SJCRH30 (cell line): ENCODE data around the gene CORO1C. TPM values are rescaled to one million over a fixed set of nuclear protein-coding genes. Genes with fewer than 3 reads are reported as not detected.
"Not testable (repeated sequence)": the region's sequence is repeated elsewhere in the genome, so short reads cannot be mapped to it uniquely, and the experiment has no call there.

Experiments used
- DNase-seq, 2 experiments: peaks; one replicate each; pipeline ENCODE4 v3.0.0-alpha.2; 2015 to 2020
- H3K27ac ChIP-seq: fragments of 250-450 bp; sonication (Bioruptor Pico); 2 replicates; pipeline ENCODE4 v1.5.1; 2020; ENCODE audit warnings: mild to moderate bottlenecking, moderate library complexity
- H3K27me3 ChIP-seq: fragments of 250-450 bp; sonication (Bioruptor Pico); 2 replicates; pipeline ENCODE4 v1.5.1; 2020; ENCODE audit warnings: mild to moderate bottlenecking, moderate library complexity
- H3K36me3 ChIP-seq: fragments of 250-450 bp; sonication (Bioruptor Pico); 2 replicates; pipeline ENCODE4 v1.5.1; 2020; ENCODE audit warnings: mild to moderate bottlenecking, moderate library complexity
- H3K4me1 ChIP-seq: fragments of 250-450 bp; sonication (Bioruptor Pico); 2 replicates; pipeline ENCODE4 v1.5.1; 2020; ENCODE audit warnings: mild to moderate bottlenecking, moderate library complexity
- H3K4me3 ChIP-seq: fragments of 250-450 bp; sonication (Bioruptor Pico); 2 replicates; pipeline ENCODE4 v1.5.1; 2020; ENCODE audit warnings: mild to moderate bottlenecking, moderate library complexity
- H3K9me3 ChIP-seq: fragments of 250-450 bp; sonication (Bioruptor Pico); replicated peaks from 2 replicates; pipeline ENCODE4 v1.5.1; 2020; ENCODE audit warnings: mild to moderate bottlenecking, moderate library complexity
- total RNA-seq: library from RNA; depleted of rRNA; stranded (reverse); fragments of >200 nt; shearing (Covaris generic); gene quantifications from 2 replicates; pipeline ENCODE4 v1.2.3, GENCODE V29; 2014

CORO1C gene
- total RNA-seq, 1 experiment from 2014 or later: 113 TPM

DNA sequence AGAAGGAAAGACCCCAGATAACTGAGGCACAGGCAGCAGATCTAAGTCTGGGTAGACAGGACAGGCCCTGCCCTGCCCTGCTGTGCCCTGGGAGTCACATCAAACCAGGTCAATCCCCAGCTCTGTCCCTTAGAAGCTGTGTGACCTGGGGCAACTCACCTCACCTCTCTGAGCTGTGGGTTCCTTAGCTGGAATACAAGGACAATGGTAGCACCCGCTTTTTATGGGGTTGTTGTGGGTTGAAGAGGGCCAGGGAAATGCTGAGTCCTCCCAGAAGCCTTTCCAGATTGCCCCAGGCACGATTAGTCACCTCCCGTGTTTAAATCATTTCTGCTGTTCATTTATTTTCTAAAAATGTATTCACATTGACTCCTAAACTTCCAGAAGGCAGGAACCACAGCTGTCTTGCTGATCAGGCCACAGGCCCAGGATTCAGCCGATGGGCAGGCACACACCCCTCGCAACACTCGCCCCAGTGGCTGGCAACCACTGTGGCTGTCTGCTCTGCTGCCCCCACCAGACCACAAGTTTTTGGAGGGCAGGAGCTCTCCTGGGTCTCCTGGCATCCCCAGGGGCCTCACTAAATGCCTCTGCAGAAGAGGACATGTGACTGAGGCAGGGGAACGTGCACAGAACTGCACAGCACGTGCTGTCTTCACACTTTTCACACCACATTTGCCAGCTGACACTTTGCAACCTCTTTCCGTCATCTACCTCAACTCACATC is 100.7 kb downstream of the CORO1C start:
- Histone ChIP-seq H3K27me3 (no peaks in the 10 kb centered on the region), H3K27ac (peak overlapping the region; percentile 63), H3K4me1 (peaks cover 59% of the 10 kb centered on the region), H3K36me3 (no peaks in the 10 kb centered on the region), H3K9me3 (no peaks in the 10 kb centered on the region), H3K4me3 (no peak overlapping the region)
- DNase-seq: peak; percentile 61 to 70

- no peaks in the 10 kb centered on the region for H3K36me3 ChIP-seq
- no peak overlapping the region for H3K4me3 ChIP-seq
- peak overlapping the region; percentile 63 for H3K27ac ChIP-seq
- no peaks in the 10 kb centered on the region for H3K27me3 ChIP-seq
- no peaks in the 10 kb centered on the region for H3K9me3 ChIP-seq
- DNase-seq: peak; percentile 81 to 82
- peaks cover 52% of the 10 kb centered on the region for H3K4me1 ChIP-seq
These were observed 101.4 kb downstream of the CORO1C start for GRCh38 chr12:108629824-108630476.

DNA sequence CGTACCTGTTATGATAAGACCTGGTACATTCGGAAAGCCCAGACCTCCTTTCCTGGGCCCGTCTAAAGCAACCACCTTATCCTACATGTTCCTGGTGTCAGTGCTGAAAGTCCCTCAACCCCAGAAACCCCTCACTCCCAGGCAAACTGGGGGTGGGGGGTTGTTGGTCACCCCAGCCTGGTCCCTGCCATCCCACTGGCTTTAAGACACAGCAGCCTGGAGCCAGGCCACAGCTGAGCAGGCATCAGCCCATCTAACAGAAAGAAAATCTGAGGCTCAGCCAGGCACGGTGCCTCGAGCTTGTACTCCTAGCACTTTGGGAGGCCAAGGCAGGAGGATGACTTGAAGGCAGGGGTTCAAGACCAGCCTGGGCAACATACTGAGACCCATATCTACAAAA is 102.2 kb downstream of the CORO1C start:
- Histone ChIP-seq H3K9me3 (no peaks in the 10 kb centered on the region), H3K4me3 (no peak overlapping the region), H3K27ac (peak overlapping the region; percentile 63), H3K36me3 (no peaks in the 10 kb centered on the region), H3K4me1 (peaks cover 46% of the 10 kb centered on the region), H3K27me3 (no peaks in the 10 kb centered on the region)
- DNase-seq: no peak

- H3K27me3 ChIP-seq: no peaks in the 10 kb centered on the region
- peaks cover 39% of the 10 kb centered on the region for H3K4me1 ChIP-seq
- no peak overlapping the region for H3K27ac ChIP-seq
- H3K4me3 ChIP-seq: no peak overlapping the region
- DNase-seq: no peak
- H3K36me3 ChIP-seq: no peaks in the 10 kb centered on the region
- no peaks in the 10 kb centered on the region for H3K9me3 ChIP-seq
These were observed 104.0 kb downstream of the CORO1C start for GRCh38 chr12:108627134-108627920.

DNA sequence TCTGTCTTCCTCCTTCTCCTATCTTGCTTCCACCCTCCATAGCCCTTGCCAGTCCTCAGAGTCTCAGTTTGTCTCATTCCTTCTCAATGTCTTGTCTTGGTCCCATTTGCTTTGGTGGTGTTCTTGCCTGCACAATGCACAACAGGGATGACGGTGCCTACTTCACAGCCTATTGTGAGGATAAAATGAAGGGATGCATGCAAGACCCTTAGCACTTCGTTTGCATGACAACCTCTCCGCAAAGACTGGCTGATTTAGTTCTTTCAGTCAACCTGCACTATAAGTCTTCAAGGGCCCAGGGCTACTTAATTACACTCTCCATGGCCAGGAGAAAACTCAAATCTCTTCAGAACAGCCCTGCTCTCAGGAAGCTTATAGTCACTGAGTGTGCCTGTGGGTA is 106.1 kb downstream of the CORO1C start:
- H3K4me1 ChIP-seq: peaks cover 19% of the 10 kb centered on the region
- no peak overlapping the region for H3K27ac ChIP-seq
- no peaks in the 10 kb centered on the region for H3K27me3 ChIP-seq
- H3K36me3 ChIP-seq: no peaks in the 10 kb centered on the region
- no peak overlapping the region for H3K4me3 ChIP-seq
- H3K9me3 ChIP-seq: no peaks in the 10 kb centered on the region
- DNase-seq: no peak

- Histone ChIP-seq H3K36me3 (no peaks in the 10 kb centered on the region), H3K27me3 (no peaks in the 10 kb centered on the region), H3K4me3 (no peak overlapping the region), H3K4me1 (peaks cover 9% of the 10 kb centered on the region), H3K27ac (no peak overlapping the region), H3K9me3 (no peaks in the 10 kb centered on the region)
- no peak for DNase-seq
These were observed 107.7 kb downstream of the CORO1C start for GRCh38 chr12:108623577-108623976.

DNA sequence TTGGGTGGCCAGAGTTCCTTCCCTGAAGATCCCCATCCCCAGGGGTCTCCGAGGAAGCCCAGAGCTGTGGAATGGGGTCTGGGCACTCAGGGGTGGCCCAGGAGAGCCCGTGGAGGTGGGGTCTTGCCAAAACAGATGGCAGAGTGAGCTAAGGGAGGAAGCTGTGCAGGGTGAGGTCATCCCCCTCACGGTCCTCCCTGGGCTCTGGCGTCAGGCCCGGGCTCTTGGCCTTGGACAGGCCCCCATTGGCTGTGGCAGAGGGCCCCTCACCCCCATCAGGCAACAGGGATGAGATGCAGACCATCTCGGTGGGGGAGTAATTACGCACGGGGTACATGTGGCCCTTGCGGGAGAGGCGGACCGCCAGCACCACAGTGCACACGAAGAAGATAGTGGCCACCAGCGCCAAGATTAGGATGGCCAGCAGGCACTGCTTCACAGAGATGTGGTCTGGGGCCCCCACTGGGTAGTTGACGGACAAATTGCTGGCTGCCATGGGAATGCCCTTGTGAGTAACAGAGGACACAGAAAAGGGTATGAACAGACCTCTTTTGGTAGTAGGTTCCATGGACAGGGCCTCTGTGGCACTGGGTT is 108.3 kb downstream of the CORO1C start:
- DNase-seq: no peak
- no peaks in the 10 kb centered on the region for H3K9me3 ChIP-seq
- no peak overlapping the region for H3K4me3 ChIP-seq
- H3K27ac ChIP-seq: no peak overlapping the region
- H3K36me3 ChIP-seq: no peaks in the 10 kb centered on the region
- no peaks in the 10 kb centered on the region for H3K27me3 ChIP-seq
- H3K4me1 ChIP-seq: peaks cover 7% of the 10 kb centered on the region

GRCh38 chr12:108622421-108622820 is 108.9 kb downstream of the CORO1C start:
- Histone ChIP-seq H3K27ac (no peak overlapping the region), H3K36me3 (no peaks in the 10 kb centered on the region), H3K27me3 (no peaks in the 10 kb centered on the region), H3K9me3 (no peaks in the 10 kb centered on the region), H3K4me3 (no peak overlapping the region), H3K4me1 (peaks cover 7% of the 10 kb centered on the region)
- DNase-seq: peak in 1 of 2 experiments; percentile 59

DNA sequence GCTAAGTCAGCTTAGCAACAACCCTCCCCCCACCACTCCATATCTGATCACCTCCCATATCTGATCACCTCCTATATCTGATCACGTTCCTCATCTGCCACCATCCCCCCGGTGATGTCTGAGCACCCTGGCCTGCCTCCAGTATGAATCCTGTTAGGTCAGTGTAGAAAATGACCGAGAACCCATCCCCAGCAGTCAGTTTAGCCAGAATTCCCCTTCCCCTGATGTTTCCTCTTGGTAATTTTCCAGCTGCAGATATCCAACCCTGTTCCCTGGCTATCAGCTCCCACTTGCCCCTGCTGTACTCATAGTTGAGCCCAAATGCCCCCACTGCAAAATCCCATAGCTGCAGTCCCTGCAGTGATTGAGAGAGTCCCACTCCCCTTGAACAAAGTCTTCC is 110.2 kb downstream of the CORO1C start:
- Histone ChIP-seq H3K27me3 (no peaks in the 10 kb centered on the region), H3K27ac (no peak overlapping the region), H3K36me3 (no peaks in the 10 kb centered on the region), H3K4me3 (no peak overlapping the region), H3K4me1 (peaks cover 7% of the 10 kb centered on the region), H3K9me3 (no peaks in the 10 kb centered on the region)
- DNase-seq: no peak

DNA sequence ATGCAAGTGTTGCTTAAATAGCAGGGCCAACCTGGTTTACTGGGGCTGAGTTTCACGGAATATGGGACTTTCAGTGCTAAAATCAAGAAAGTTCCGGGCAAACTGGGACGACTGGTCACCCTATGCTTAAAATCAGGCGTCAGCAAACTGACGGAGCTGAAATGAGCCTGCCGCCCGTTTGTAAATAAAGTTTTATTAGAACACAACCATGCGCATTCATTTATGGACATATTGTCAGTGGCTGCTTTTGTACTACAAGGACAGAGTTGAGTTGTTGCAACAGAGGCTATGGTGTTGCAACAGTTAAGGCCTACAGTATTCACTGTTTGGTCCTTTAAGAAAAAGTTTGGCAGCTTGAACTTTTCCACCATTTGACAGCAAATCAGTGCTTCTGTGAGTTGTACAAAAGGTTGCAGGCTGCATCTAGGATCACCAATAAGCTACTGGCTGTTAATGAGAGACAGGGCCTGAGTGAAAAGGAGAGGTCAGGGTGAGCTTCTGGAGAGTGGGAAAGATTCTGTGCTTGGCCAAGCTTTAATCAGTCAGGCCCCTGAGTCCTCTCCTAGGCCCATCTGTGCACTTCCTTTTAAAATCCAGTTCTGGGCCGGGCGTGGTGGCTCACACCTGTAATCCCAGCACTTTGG is 111.0 kb downstream of the CORO1C start:
- Histone ChIP-seq H3K27me3 (no peaks in the 10 kb centered on the region), H3K9me3 (peaks cover 4% of the 10 kb centered on the region; the same call in 1 of the 2 replicates), H3K4me3 (no peak overlapping the region), H3K4me1 (peaks cover 7% of the 10 kb centered on the region), H3K27ac (no peak overlapping the region), H3K36me3 (no peaks in the 10 kb centered on the region)
- DNase-seq: no peak

- Histone ChIP-seq H3K27me3 (no peaks in the 10 kb centered on the region), H3K4me1 (peaks cover 7% of the 10 kb centered on the region), H3K9me3 (peaks cover 4% of the 10 kb centered on the region; the same call in 1 of the 2 replicates), H3K4me3 (no peak overlapping the region), H3K27ac (no peak overlapping the region), H3K36me3 (no peaks in the 10 kb centered on the region)
- no peak for DNase-seq
These were observed 111.8 kb downstream of the CORO1C start for GRCh38 chr12:108619369-108620160.

GRCh38 chr12:108618953-108619274 is 112.4 kb downstream of the CORO1C start:
- not testable (repeated sequence) for H3K27me3 ChIP-seq, H3K36me3 ChIP-seq, H3K4me1 ChIP-seq, H3K9me3 ChIP-seq, DNase-seq, H3K4me3 ChIP-seq, H3K27ac ChIP-seq

DNA sequence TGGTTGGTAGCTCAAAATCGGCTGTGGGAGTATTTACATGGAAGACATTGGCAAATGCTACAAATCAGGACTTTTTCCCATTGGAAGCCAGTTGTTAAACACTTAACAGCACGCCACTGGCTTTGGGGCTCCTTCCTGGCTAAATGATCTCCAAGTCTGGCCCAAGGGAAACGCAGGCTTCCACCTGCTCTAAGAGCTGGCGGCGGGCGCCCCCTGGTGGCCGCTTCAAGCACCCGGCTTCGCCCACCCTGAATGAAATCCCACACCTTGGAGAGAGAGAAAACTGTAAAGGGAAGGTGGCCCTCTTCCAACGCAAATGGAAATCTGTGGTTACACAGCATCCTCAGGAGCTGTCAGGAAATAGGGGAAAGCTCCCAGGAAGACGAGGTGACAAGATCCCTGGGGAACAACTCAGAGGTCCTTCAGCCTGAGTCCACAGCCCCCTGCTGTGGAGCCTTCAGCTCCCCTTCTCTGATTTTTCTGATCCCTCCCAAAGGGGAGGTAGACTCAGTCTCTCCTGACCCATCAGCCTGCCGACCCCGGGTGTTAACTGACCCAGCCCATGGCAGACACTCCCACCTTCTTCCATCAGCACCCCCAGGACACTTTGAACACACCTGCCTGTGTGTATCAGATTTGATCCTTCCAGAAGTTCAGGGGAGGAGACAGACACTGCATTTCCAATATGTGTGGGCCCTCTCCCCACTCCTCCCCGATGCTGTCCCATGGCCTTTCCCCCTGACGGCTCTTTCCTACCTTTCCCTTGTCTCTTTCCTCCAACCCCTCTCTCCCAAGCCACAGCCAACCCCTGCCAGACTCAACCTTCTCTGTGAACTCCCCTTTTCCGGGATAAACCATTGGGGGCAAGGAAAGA is 113.0 kb downstream of the CORO1C start:
- Histone ChIP-seq H3K9me3 (peaks cover 4% of the 10 kb centered on the region; the same call in 1 of the 2 replicates), H3K36me3 (no peaks in the 10 kb centered on the region), H3K4me1 (peaks cover 9% of the 10 kb centered on the region), H3K27ac (no peak overlapping the region), H3K4me3 (no peak overlapping the region), H3K27me3 (no peaks in the 10 kb centered on the region)
- peak; percentile 83 to 93 for DNase-seq
